ENCODE measurements around the gene TMEM92.

The TMEM92 gene
- long read RNA-seq: 0 reads

GRCh38 chr17:50274142-50274896, at the start of gene TMEM92:
Gene TMEM92 (plus strand): TSS chr17:50274466. CDS start chr17:50274502, 36 bp downstream.
- peak in 1 of 2 experiments; percentile 43 for DNase-seq (ENCODE audit: low read depth in 1 of 2, low spot score in 1 of 2)
- TF ChIP-seq SPI1 (IDR thresholded peaks at IDR 0.05; ENCODE audit: borderline replicate concordance, low read depth) (0 out of 2 replicates have a peak, but pooled peaks have one; percentile 30), POLR2AphosphoS5 (IDR thresholded peaks at IDR 0.05; ENCODE audit: low read depth) (no peak), GABPA (IDR thresholded peaks at IDR 0.05; ENCODE audit: low read depth) (no peak), REST (IDR thresholded peaks at IDR 0.05; ENCODE audit: insufficient replicate concordance, low read depth) (no peak)
- H3K27ac ChIP-seq (replicated peaks): 0 out of 2 replicates have a peak within 1 kb of the TSS, but pooled peaks have one; percentile 12
- H3K27me3 ChIP-seq (ENCODE audit: insufficient read depth, poor library complexity, severe bottlenecking): no peaks in the 10 kb centered on the region
- peak within 1 kb of the TSS; percentile 48 for H3K4me3 ChIP-seq (replicated peaks; ENCODE audit: insufficient read depth, low read length)

DNA sequence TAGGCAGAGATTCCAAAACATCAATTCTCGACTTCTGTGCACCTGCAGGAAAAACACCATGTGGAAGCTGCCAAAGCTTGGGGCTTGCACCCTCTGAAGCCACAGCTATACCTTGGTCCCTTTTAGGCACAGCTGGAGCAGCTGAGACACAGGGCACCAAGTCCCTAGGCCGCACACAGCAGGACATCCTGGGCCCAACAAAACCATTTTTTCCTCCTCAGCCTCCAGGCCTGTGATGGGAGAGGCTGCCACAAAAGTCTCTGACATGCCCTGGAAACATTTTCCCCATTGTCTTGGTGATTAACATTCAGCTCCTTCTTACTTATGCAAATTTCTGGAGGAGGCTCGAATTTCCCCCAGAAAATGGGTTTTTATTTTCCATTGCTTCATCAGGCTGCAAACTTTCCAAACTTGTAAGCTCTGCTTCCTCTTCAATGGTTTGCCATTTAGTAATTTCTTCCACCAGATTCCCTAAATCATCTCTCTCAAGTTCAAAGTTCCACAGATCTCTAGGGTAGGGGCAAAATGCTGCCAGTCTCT, 48.5 kb upstream of the TMEM92 start:
- H3K4me3 ChIP-seq (replicated peaks; ENCODE audit: insufficient read depth, low read length): no peak overlapping the region
- TF ChIP-seq SPI1 (IDR thresholded peaks at IDR 0.05; ENCODE audit: borderline replicate concordance, low read depth) (no peak), GABPA (IDR thresholded peaks at IDR 0.05; ENCODE audit: low read depth) (no peak), POLR2AphosphoS5 (IDR thresholded peaks at IDR 0.05; ENCODE audit: low read depth) (no peak), REST (IDR thresholded peaks at IDR 0.05; ENCODE audit: insufficient replicate concordance, low read depth) (no peak)
- H3K27ac ChIP-seq (replicated peaks): no peak overlapping the region
- H3K27me3 ChIP-seq (ENCODE audit: insufficient read depth, poor library complexity, severe bottlenecking): no peaks in the 10 kb centered on the region
- DNase-seq (ENCODE audit: low read depth in 1 of 2, low spot score in 1 of 2): no peak

GRCh38 chr17:50234581-50234980, 39.7 kb upstream of the TMEM92 start:
- DNase-seq (ENCODE audit: low read depth in 1 of 2, low spot score in 1 of 2): no peak
- peaks cover 3% of the 10 kb centered on the region for H3K27me3 ChIP-seq (ENCODE audit: insufficient read depth, poor library complexity, severe bottlenecking)
- no peak for TF ChIP-seq SPI1 (IDR thresholded peaks at IDR 0.05; ENCODE audit: borderline replicate concordance, low read depth)
- no peak for TF ChIP-seq CTCF (IDR thresholded peaks at IDR 0.05; ENCODE audit: insufficient read depth, low read length)
- TF ChIP-seq POLR2AphosphoS5 (IDR thresholded peaks at IDR 0.05; ENCODE audit: low read depth): no peak
- TF ChIP-seq REST (IDR thresholded peaks at IDR 0.05; ENCODE audit: insufficient replicate concordance, low read depth): no peak
- TF ChIP-seq GABPA (IDR thresholded peaks at IDR 0.05; ENCODE audit: low read depth): no peak

DNA sequence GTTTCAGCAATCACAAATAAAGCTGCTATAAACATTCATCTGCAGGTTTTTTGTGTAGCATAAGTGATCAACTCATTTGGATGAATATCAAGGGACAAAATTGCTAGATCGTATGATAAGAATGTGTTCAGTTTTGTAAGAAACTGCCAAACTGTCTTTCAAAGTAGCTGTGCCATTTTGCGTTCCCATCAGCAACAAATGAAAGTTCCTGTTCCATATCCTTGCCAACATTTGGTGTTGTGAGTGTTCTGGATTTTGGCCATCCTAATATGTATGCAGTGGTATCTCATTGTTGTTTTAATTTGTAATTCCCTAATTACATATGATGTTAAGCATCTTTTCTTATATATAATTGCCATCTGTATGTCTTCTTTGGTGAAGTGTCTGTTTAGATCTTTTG, 36.4 kb upstream of the TMEM92 start:
- Histone ChIP-seq H3K27me3 (ENCODE audit: insufficient read depth, poor library complexity, severe bottlenecking) (peaks cover 3% of the 10 kb centered on the region), H3K27ac (replicated peaks) (no peak overlapping the region), H3K4me3 (replicated peaks; ENCODE audit: insufficient read depth, low read length) (no peak overlapping the region)
- TF ChIP-seq CTCF (IDR thresholded peaks at IDR 0.05; ENCODE audit: insufficient read depth, low read length) (no peak), REST (IDR thresholded peaks at IDR 0.05; ENCODE audit: insufficient replicate concordance, low read depth) (no peak), GABPA (IDR thresholded peaks at IDR 0.05; ENCODE audit: low read depth) (no peak), POLR2AphosphoS5 (IDR thresholded peaks at IDR 0.05; ENCODE audit: low read depth) (no peak), SPI1 (IDR thresholded peaks at IDR 0.05; ENCODE audit: borderline replicate concordance, low read depth) (no peak)
- DNase-seq (ENCODE audit: low read depth in 1 of 2, low spot score in 1 of 2): no peak

More at GRCh38 chr17:50234581-50234980, 39.7 kb upstream of the TMEM92 start:
- H3K4me3 ChIP-seq (replicated peaks; ENCODE audit: insufficient read depth, low read length): no peak overlapping the region
- H3K27ac ChIP-seq (replicated peaks): no peak overlapping the region
